ENCODE results near the gene MATN1. TPM values are rescaled to one million over a fixed set of nuclear protein-coding genes. Genes with fewer than 3 reads are reported as not detected.

MATN1 gene
- total RNA-seq, 4 donors from 2014 or later: not detected

DNA sequence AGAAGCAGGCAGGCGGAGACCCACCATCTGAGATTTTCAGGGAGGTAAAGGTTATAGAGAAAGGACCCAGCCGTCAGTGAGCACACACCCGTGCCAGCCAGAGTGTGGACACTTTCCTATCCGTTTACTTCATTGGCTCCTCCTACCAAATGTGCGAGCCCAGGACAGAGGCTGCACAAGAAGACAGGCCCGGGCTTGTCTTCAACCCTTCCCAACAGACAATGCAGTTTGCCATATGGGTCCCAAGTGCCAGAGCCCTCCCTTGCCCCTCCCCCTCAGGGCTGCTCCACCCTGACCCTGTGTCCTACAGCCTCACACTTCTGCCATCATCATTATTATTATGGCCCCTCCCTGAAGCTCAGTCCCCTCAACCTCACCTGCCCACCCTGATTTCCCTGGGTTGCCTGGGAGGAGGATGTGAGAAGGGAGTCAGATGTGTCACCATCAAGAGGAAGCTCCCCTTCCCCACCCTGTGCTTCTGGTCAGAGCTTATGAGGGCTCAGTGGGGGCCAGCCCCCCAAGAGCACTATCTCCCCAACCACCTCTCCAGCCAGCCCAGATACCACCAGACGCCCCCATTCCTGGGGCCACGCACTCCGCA is 24.8 kb upstream of the MATN1 start:
- DNase-seq: no peak
- no peaks in the 10 kb centered on the region for H3K27me3 ChIP-seq
- H3K27ac ChIP-seq: peak overlapping the region; percentile 55 to 97 (median 82)
- peak overlapping the region in 1 of 4 donors; percentile 14 for H3K4me3 ChIP-seq
- no peak for TF ChIP-seq POLR2A (IDR thresholded peaks at IDR 0.05)
- TF ChIP-seq, protein P1, sequence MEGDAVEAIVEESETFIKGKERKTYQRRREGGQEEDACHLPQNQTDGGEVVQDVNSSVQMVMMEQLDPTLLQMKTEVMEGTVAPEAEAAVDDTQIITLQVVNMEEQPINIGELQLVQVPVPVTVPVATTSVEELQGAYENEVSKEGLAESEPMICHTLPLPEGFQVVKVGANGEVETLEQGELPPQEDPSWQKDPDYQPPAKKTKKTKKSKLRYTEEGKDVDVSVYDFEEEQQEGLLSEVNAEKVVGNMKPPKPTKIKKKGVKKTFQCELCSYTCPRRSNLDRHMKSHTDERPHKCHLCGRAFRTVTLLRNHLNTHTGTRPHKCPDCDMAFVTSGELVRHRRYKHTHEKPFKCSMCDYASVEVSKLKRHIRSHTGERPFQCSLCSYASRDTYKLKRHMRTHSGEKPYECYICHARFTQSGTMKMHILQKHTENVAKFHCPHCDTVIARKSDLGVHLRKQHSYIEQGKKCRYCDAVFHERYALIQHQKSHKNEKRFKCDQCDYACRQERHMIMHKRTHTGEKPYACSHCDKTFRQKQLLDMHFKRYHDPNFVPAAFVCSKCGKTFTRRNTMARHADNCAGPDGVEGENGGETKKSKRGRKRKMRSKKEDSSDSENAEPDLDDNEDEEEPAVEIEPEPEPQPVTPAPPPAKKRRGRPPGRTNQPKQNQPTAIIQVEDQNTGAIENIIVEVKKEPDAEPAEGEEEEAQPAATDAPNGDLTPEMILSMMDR (IDR thresholded peaks at IDR 0.05): no peak
- H3K9me3 ChIP-seq: no peaks in the 10 kb centered on the region
- H3K4me1 ChIP-seq: peaks cover 0 to 88% (median 60%) of the 10 kb centered on the region in 4 donors
- H3K36me3 ChIP-seq: no peaks in the 10 kb centered on the region

DNA sequence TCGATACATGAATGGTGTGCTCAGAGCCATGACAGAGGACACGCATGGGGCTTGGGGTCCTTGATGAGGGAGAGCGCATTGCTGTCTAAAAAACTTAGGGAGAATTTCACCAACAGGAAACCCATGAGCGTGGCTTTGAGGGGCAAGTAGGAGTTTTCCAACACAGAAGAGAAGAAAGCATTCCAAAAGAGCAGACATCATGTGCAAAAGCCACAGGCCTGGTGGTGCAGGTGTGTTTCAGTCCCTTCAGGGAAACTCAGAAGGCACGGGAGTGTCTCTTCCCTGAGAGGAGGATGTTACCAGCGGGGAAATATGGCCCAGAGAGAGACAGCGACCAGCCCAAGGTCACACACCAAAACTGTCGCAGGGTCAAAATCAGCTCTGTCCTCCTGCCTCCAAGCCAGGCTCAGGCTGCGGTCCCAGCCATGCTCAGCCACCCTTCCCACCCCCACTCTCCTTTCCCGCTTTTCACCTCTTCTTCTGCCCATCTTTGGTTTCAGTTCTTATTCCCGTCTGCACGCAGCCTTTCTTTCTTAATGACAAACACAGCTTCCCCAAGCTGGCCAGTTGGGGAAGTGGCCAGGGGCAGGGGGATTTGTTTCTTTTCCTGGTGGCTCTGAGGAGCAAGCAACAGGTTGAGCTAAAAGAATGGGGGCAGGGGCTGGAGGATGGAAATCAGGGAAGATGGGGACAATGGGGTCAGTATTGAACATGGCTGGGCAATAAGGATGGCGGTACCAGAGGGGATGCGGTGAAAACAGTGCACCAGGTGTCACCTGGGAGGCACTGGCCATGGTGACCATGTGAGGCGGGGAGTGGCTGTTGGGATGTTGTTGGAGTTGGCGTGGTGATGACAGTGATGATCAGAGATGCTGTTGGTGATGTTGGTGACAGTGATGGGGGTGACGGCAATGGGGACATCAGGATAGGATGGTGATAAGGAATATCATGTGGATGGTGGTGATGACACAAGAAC is 23.9 kb upstream of the MATN1 start:
- Histone ChIP-seq H3K9me3 (no peaks in the 10 kb centered on the region), H3K4me3 (peak overlapping the region in 1 of 4 donors; percentile 10), H3K27me3 (no peaks in the 10 kb centered on the region), H3K4me1 (peaks cover 0 to 88% (median 59%) of the 10 kb centered on the region in 4 donors), H3K36me3 (no peaks in the 10 kb centered on the region), H3K27ac (peak overlapping the region; percentile 69 to 97 (median 82))
- no peak for DNase-seq
- TF ChIP-seq, protein P1 (IDR thresholded peaks at IDR 0.05): no peak
- TF ChIP-seq POLR2A (IDR thresholded peaks at IDR 0.05): no peak

DNA sequence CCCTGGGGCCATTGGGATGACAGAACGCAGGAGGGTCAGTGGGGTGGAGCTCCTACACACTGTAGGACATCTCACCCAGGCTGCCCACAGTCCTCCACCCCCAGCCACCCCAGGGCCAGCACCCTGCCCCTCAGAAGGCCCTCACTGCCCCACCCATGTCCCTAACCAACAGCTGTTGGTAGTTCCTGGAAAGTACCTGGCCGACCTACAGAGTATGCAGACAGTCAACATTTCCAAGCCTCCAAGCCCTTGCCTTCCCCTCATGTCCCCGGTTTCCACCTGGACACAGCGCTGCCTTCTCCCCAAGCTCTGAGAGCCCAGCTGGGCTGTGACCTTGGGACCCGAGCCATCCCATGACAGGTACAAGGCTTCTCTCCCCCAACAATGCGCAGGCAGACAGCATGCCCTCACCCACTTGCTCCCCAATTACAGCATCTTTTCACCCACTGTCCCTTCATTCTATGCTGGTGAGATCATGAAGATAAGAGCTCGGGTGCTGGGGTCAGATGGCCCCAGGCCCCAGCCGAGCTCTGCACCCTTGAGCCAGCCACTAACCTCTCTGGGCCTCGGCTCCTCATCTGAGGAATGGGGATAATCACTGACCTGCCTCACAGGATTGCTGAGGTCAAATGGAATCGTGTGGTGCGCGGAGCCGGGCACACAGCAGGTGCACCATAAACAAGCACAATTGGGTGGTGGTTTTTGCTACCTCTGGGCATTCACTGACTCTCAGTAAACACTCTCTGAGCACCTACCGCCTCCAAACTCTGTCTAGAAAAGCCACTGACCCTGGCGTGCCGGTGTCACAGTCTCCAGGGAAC is 23.0 kb upstream of the MATN1 start:
- Histone ChIP-seq H3K27ac (peak overlapping the region; percentile 69 to 97 (median 82)), H3K4me1 (peaks cover 0 to 88% (median 59%) of the 10 kb centered on the region in 4 donors), H3K36me3 (no peaks in the 10 kb centered on the region), H3K27me3 (no peaks in the 10 kb centered on the region), H3K9me3 (no peaks in the 10 kb centered on the region), H3K4me3 (peak overlapping the region in 1 of 4 donors; percentile 13)
- TF ChIP-seq POLR2A (IDR thresholded peaks at IDR 0.05): no peak
- TF ChIP-seq, protein P1 (IDR thresholded peaks at IDR 0.05): no peak
- no peak for DNase-seq

DNA sequence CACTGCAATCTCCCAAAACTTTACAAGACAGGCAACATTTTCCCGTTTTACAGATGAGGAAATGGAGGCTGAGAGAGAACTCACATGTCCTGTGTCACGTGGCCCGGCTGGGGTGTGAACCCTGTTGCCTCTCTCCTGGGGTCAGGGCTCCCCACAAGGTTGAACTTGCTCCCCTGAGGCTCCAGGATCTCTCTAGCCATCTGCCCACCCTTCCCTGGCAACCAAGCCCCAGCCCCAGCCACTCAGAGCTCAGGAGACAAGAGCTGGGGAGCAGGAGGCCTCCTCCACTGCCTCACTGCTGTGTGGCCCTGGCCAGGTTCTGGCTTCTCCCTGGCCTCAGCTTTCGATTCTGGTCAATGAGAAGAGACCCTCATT is 22.4 kb upstream of the MATN1 start:
- H3K4me1 ChIP-seq: peaks cover 0 to 88% (median 59%) of the 10 kb centered on the region in 4 donors

More for the DNA sequence above, 22.4 kb upstream of the MATN1 start:
- no peak for DNase-seq
- Histone ChIP-seq H3K9me3 (no peaks in the 10 kb centered on the region), H3K36me3 (no peaks in the 10 kb centered on the region), H3K27ac (peak overlapping the region; percentile 69 to 97 (median 82)), H3K4me3 (peak overlapping the region in 1 of 4 donors; percentile 13), H3K27me3 (no peaks in the 10 kb centered on the region)
- TF ChIP-seq POLR2A (IDR thresholded peaks at IDR 0.05): no peak
- TF ChIP-seq, protein P1 (IDR thresholded peaks at IDR 0.05): no peak

Data from Peyer's patch (tissue), 4 donors.